ENCODE measurements around the gene SLC22A14.

DNA sequence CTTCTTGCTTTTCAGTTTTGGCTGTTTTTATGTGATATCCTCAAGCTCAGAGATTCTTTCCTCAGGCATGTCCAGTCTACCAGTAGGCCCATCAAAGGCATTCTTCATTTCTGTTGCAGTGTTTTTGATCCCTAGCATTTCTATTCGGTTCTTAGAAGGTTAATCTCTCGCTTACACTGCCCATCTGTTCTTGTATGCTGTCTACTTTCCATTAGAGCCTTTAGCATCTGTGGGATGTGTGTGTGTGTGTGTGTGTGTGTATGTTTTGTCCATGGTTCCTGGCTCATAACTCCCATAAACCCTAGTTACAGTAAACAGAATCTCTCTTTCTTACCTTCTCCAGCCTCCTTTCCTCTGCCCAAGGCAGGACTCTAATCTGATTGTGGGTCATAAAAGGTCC, 21.6 kb upstream of the SLC22A14 start:
- no peak for TF ChIP-seq EZH2 (IDR thresholded peaks at IDR 0.05)
- TF ChIP-seq POLR2AphosphoS5 (IDR thresholded peaks at IDR 0.05; ENCODE audit: borderline replicate concordance, low read depth, low read length) = no peak

Measured in SK-N-MC (cell line).